GDM1 (cell line): ENCODE results near the gene KRTAP5-3.
"Not testable (repeated sequence)": the region's sequence is repeated elsewhere in the genome, so short reads cannot be mapped to it uniquely, and the experiment has no call there.

ENCODE experiments used
- DNase-seq: peaks from one replicate; lab custom pipeline; 2025; lab: John Stamatoyannopoulos, UW

Gene KRTAP5-3

DNA sequence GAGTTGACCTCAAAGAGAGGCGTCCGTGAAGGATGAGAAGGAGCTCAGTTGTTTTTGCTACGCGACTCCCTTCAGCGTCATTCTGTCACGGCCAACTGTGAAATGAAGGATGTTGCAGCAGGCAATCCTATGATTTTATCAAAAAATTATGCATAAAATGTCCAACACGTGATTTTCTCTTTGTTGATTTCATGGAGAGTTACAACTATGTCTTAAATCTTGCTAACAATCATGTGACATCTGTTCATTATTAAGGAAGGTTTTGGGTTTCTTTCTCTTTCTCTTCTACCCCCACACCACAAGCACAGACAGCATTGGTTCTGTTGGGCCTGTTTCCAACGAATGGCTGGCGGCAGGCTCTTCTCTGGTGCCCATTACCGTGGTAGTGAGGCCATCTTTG lies 10.0 kb upstream of the KRTAP5-3 start:
- DNase-seq = no peak

DNA sequence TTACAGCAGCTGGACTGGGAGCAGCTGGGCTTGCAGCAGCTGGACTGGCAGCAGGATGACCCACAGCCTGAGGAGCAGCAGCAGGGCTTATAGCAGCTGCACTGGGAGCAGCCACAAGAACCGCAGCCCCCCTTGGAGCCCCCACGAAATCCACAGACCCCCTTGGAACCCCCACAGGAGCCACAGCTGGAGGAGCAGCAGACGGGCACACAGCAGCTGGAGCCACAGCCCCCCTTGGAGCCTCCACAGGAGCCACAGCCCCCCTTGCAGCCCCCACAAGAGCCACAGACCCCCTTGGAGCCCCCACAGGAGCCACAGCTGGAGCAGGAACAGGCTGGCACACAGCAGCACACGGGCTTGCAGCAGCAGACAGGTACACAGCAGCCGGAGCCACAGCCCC lies 362 bp downstream of the KRTAP5-3 start:
- not testable (repeated sequence) for DNase-seq

DNA sequence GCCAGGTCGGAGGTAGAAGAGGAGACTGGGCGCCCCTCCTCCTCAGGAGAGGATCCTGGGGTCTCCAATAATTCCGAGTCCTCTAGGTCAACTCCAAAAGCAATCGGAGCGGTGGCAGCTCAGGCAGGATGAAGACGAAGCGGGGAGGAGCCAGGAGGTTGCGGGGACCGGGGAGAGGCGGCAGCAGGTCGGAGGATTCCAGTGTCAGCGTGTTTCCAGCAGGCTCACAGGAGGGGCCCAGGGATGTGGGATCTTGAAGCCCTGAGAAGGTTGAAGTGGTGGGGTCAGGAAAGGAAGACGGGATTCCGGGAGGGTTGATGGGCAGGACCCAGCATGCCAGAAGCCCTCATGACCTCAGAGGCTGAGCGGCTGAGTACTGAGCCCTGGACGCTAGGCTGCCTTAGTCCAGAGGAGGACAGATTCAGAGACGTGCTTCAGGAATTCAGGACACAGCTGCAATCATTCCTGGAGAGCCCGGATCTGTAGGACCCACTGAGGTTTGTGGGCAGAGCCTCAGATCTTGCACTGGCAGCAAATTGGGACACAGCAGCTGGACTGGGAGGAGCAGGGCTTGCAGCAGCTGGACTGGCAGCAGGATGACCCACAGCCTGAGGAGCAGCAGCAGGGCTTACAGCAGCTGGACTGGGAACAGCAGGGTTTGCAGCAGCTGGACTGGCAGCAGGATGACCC lies 962 bp downstream of the KRTAP5-3 start:
- DNase-seq = not testable (repeated sequence)

DNA sequence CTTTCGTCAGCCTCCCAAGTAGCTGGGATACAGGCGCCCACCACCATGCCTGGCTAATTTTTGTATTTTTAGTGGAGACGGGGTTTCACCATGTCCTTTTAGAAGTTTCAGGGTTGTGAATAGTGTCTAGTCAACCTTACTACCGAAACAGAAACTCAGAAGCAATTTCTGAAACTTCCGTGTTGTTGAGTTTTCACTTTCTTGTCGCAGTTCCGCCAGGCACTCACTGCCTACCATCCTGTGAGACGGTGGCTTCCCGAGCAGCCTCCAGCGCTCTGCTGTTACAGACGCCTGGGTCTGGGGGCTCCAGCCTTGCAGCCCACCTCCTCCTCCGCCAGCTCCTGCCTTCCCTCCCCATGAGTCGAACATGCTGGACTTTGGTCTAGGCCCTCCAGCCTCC lies 2.3 kb downstream of the KRTAP5-3 start:
- DNase-seq = not testable (repeated sequence)

DNA sequence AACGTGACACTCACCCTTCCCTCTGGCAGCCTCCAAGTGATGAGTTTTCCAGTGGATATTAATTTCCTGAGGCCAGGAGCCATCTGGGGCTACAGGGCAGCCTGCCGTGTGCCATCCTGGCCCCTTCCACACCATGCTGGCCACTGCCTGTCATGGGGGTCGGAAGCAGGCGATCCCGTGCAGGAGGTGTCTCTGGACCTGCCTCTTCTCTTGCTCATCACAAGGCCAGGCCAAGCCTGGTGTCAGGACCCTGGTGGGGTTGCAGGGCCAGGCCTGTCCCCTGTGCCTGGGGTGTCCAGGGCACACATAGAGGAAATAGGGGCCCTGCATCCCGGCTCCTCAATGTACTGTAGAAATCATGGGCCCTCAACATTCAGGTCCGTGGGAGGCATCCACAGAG lies 3.6 kb downstream of the KRTAP5-3 start:
- no peak for DNase-seq

DNA sequence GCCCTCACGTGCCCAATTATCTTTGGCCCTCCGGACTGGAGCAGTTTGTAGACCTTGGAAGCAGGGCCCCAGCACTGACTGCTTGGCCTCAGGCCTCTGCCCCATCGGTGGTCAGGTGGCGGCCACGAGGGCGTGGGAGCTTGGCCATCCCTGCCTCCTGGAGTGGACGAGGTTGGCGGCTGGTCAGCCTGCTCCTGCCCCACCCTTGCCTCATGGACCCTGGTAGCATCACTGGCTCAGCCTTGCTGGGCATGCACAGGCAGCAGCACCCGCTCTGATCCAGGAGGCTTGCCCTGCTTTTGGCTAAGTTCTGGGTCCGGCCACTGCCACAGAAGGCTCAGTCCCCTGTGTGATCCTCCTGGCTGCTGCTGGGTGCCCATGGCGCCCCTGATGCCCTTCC lies 4.1 kb downstream of the KRTAP5-3 start:
- no peak for DNase-seq

DNA sequence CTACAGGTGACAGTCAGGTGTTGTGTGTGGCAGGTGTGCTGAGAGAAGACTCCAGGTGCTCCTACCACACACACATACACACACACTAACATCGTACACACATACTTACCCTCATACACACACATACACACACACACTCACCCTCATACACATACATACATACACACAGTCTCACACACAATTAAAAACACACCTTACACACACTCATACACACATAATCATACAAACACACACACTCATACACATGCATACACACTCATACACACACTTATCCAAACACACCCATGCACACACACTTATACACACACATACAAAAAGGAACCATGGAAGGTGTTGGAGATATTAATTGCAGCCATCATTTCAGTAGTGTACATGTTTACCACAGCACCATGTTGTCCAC lies 4.6 kb downstream of the KRTAP5-3 start:
- no peak for DNase-seq

DNA sequence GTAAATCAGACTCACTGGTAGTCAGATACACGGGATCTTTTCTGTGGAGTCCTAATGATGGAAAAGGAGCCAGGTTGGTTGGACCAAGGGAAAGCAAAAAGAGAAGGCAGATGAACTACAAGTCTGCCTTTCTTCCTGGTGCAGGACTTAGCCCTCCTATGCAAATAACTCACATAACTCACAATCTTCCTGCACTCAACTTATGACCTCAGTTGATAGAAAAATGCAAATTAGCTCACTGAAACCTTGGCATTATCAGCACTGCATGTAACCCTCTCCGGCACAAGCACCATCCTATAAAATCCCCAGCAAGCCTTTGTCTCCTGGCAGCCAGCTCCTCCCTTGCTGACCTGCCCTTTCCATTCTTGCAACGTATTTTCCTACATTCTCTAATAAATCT lies 6.6 kb downstream of the KRTAP5-3 start:
- DNase-seq = not testable (repeated sequence)

DNA sequence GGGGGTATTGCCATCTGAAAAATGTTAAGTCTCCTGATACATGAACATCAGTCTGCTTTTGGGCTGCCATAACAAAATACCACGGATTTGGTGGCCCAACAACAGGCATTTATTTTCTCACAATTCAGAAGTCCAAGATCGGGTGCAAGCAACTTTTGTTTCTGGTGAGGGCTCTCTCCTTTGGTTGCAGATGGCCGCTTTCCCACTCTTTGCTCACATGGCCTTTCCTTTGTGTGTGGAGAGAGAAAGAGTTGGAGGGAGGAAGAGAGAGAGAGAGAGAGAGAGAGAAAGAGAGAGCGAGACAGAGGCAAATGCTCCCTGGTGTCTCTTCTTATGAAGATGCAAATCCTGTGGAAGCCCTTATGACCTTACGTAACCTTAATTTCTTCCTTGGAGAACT lies 7.6 kb downstream of the KRTAP5-3 start:
- no peak for DNase-seq

DNA sequence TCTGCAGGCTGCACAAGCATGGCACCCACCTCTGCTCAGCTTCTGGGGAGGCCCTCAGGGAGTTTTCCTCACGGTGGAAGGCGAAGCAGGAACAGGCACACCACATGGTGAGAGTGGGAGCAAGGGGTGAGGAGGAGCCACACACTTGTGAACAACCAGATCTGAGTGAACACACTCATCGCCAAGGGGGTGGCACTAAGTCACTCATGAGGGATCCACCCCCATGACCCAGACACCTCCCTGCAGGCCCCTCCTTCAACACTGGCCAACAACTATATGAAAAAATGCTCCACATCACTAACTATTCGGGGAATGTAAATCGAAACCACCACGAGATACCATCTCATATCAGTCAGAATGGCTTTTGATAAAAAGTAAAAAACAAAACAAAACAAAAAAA lies 9.4 kb downstream of the KRTAP5-3 start:
- no peak for DNase-seq

DNA sequence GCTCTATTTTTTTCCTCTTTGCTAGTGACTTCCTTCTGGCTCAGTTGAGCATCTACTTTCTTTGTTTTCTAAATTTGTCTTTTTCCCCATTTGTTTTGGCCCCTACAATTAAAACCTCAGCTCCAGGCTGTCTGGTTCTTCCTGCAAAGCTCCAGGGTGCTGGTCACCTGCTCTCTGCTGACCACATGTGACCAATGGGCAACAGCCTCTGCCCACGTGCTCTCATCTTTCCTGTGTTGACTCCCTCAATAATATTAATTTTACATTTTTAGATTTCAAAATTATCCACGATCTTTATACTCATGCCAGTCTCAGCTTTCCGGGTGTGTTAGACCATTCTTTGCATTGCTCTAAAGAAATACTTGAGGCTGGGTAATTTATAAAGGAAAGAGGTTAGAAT lies 9.9 kb downstream of the KRTAP5-3 start:
- not testable (repeated sequence) for DNase-seq

DNA sequence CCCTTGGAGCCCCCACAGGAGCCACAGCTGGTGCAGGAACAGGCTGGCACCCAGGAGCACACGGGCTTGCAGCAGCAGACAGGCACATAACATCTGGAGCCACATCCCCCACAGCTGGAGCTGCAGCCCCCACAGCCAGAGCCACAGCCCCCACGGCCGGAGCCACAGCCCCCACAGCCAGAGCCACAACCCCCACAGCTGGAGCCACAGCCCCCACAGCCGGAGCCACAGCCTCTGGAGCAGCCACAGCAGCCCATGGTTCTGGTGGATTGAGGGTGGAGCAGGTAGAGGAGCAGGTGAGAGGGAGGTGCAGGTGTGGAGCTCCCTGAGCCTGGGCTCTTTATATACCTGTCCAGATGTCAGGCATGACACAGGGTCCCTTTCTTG lies 10.3 kb downstream of the KRTAP5-3 start, which contains the start of gene KRTAP5-2:
Gene KRTAP5-2, minus strand, starts transcription at position 301 of the 387 bp plus-strand sequence. Its CDS starts 44 bp downstream, at position 257.
- DNase-seq = no peak

DNA sequence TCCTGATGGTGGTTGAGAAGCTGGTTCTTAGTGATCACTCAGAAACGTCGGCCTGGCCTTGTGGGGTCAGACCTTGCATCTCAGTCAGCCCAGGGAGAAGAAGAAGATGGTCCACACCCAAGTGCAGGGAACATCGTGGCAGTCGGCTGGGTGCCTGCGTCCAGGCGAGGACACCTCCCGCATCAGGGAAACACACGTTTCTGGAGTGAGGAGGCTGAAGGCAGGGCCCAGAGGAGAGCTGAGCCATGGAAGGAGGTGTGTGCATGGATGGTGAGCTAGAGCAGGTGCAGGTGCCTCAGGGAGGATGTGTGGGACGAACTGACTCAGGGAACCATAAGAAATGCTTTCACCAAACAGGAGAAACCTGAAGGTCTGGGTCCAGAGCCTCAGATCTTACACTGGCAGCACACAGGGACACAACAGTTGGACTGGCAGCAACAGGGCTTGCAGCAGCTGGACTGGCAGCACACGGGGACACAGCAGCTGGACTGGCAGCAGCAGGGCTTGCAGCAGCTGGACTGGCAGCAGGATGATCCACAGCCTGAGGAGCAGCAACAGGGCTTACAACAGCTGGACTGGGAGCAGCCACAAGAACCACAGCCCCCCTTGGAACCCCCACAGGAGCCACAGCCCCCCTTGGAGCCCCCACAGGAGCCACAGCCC lies 10.8 kb downstream of the KRTAP5-3 start:
- no peak for DNase-seq

DNA sequence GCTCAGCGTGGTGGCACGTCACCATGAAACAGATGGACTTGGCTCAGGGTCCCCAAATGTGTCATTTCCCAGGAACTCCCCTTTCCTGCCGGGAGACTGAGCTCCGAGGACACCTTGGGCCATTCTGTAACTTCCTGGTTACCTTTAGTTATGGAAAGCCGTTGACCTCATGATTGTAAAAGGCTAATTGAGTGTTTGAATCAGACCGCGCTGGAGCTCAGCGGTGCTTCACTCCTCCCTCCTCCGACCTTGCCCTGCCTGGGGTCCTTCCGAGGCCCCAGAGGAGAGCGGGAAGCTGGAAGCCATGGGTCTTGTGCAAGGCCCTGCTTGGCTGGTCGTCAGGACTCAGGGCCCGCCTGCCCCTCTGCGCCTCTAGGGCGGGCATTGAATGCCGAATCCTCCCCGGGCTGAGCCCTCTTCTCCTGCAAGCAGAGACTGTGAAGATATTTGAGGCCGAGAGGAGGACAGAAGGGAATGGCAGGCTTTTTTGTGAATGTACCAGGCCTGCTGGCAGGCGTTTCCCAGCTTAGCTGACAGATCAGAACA lies 11.6 kb downstream of the KRTAP5-3 start:
- DNase-seq = not testable (repeated sequence)

DNA sequence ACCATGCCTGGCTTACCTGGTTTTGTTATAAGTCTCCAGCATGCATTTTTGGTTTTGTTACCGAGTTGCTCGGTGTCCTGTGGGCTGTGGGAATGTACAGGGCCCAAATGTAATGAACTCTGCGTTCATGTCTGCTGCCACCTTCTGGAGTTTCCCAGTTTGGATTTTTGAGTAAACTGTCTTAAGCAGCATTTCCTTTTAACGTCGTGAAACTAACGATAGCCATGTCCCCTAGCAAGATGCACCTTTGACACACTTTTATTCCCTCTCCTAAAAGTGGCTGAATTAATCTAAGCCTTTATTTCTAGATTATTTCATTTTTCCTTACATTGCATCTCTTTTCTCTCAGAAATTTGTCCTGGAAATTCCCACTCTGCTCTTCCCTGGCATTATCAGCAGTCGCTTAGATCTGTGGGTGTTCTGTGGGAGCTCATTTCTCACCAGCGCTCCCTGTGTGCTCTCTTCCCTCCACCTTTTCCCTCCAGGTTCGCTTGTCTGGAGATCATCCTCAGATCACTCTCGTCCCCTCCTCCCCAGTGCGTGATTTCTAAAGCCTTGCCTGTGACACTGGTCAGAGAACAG lies 12.2 kb downstream of the KRTAP5-3 start:
- DNase-seq = not testable (repeated sequence)

DNA sequence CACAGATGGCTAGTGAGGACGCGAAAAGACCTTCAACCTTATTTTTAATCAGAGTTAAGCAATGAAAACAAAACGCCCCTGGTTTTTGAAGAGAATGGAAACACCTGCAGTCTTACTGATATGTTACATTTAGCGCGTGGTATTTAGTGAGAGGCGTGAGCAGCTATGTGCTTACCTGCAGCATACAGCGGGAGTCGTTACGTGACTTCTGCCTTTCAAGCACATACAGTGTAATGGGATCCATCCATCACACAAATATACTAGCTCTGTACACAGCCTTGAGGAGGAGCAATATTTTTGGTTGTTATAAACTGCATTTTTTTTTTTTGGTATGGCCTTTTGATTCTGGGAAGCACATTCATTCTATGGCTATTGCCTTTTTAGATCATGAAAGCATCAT lies 15.6 kb downstream of the KRTAP5-3 start:
- DNase-seq = no peak

DNA sequence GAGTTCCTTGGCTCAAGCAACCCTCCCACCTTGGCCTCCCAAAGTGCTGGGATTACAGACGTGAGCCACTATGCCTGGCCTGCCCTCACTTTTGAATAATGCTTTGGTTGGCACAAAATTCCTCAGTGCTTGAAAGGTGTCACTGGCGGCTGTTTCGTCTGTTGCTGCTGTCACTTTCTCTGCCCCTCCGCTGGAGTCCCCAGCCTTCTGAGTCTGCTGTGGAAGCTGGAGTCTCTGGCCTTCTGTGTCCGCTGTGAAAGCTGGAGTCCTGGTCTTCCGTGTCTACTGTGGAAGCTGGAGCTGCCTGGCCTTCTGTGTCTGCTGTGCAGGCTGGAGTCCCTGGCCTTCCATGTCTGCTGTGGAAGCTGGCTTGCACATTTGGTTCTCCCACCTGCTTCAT lies 18.3 kb downstream of the KRTAP5-3 start:
- DNase-seq = no peak

DNA sequence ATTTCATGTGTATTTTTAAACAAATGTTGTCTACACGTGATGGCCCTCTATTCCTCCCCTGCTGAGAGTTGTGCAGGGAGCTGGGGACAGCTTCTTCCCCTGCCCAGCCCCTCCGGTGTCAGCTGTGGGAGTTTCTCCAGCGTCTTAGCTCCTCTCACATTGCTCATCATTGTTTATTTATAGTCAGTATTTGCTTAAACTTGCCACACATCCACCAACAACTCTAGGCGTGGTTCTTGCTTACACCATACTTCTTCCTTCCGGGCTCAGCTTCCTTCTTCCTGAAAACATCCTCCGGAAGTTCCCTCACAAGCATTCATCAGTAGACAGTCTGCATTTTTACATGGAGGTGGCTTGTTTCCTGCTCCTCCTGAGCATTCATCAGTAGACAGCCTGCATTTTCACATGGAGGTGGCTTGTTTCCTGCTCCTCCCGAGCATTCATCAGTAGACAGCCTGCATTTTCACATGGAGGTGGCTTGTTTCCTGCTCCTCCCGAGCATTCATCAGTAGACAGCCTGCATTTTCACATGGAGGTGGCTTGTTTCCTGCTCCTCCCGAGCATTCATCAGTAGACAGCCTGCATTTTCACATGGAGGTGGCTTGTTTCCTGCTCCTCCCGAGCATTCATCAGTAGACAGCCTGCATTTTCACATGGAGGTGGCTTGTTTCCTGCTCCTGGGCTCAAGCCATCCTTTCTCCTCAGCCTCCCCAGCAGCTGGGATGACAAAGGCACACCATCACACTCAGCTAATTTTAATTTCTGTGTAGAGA lies 18.9 kb downstream of the KRTAP5-3 start:
- DNase-seq = not testable (repeated sequence)

DNA sequence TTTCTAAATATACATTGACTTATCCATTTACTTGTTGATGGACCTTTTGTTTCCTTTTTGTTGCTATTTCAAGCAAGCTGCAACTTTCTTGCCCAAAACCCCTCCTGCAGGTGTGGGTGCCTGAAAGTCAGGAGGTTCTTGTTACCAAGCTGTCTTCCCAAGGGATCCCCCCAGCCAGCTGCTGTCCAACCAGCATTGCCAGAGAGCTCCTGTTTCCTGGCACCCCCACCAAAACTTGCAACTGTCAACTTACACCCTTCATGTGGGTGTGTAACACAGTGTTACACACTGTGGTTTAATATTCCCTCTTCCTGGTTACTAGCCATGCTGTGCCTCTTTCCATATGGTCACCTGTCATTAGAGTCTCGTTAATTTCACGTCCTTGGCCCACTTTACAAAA lies 21.6 kb downstream of the KRTAP5-3 start:
- DNase-seq = no peak

DNA sequence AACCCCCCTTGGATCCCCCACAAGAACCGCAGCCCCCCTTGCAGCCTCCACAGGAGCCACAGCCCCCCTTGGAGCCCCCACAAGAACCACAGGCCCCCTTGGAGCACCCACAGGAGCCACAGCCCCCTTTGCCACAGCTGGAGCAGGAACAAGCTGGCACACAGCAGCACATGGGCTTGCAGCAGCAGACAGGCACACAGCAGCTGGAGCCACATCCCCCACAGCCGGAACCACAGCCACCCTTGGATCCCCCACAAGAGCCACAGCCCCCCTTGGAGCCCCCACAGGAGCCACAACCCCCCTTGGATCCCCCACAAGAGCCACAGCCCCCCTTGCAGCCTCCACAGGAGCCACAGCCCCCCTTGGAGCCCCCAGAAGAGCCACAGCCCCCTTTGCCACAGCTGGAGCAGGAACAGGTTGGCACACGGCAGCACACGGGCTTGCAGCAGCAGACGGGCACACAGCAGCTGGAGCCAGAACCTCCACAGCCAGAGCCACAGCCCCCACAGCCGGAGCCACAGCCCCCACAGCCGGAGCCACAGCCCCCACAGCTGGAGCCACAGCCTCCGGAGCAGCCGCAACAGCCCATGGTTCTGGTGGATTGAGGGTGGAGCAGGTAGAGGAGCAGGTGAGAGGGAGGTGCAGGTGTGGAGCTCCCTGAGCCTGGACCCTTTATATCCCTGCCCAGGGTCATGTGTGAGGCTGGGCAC lies 23.4 kb downstream of the KRTAP5-3 start, which contains the start of gene KRTAP5-1:
Gene KRTAP5-1, minus strand, starts transcription at position 623 of the 710 bp plus-strand sequence. Its CDS starts 34 bp downstream, at position 589.
- not testable (repeated sequence) for DNase-seq

DNA sequence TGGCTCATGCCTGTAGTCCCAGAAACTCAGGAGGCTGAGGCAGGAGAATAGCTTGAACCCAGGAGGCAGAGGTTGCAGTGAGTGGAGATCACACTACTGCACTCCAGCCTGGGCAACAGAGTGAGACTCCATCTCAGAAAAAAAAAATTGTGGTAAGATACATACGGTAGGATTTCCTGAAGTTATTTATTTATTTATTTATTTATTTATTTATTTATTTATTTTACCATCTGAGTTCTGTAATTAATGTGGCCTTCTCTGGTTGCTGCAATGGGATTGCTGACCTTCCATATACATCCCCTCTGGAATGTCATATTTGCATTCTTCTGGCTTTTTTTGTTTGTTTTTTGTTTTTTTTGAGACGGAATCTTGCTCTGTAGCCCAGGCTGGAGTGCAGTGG lies 25.4 kb downstream of the KRTAP5-3 start:
- not testable (repeated sequence) for DNase-seq
